HEK293 (cell line): ENCODE measurements around the gene PARP3.

Experiments used
- CTCF ChIA-PET: fragments of 350-600 bp; formaldehyde crosslinking; extraction: SDS; loops from one replicate; lab custom pipeline; 2021; ENCODE audit warnings: antibody characterized with exemption; lab: Yijun Ruan, JAX
- POLR2A ChIA-PET: fragments of 300-600 bp; formaldehyde crosslinking; extraction: SDS; loops from one replicate; lab custom pipeline; 2020; ENCODE audit warnings: antibody characterized with exemption, inconsistent platforms; lab: Yijun Ruan, JAX
- H3K27ac ChIP-seq: fragments of 200-500 bp; sonication (Bioruptor generic); 2 replicates; pipeline ENCODE4 v1.5.1; 2014; ENCODE audit warnings: low read depth, low read length, control low read depth, inconsistent platforms; ENCODE audit errors: extremely low read depth
- H3K36me3 ChIP-seq, 2 experiments: fragments of 200-500 bp in 1 of 2; sonication (Bioruptor generic) in 1 of 2; 1 replicate in 1 of 2; 2 replicates in 1 of 2; pipeline ENCODE4 v1.5.1; 2014 to 2017; ENCODE audit warnings: inconsistent platforms in 2 of 2, low read length in 2 of 2; ENCODE audit not compliant: control insufficient read depth in 2 of 2, insufficient read depth in 1 of 2
- H3K4me1 ChIP-seq: fragments of 200-500 bp; sonication (Bioruptor generic); 2 replicates; pipeline ENCODE4 v1.5.1; 2014; ENCODE audit warnings: mild to moderate bottlenecking, low read length, inconsistent platforms; ENCODE audit not compliant: control insufficient read depth, insufficient read depth
- H3K4me3 ChIP-seq: 2 replicates; pipeline ENCODE4 v1.5.1; 2011; ENCODE audit warnings: low read depth, mild to moderate bottlenecking, control low read depth, low read length, moderate library complexity
- H3K9me3 ChIP-seq: fragments of 200-500 bp; sonication (Bioruptor generic); 2 replicates; pipeline ENCODE4 v1.5.1; 2014; ENCODE audit warnings: low read depth, low read length, inconsistent platforms; ENCODE audit not compliant: control insufficient read depth, insufficient read depth
- ATF2 ChIP-seq: fragments of 450-650 bp; formaldehyde crosslinking; IDR thresholded peaks from 2 replicates; pipeline ENCODE4 v1.5.1; 2016; ENCODE audit warnings: missing biosample characterization, missing genetic modification characterization, low read depth
- KLF10 ChIP-seq: fragments of 450-650 bp; IDR thresholded peaks from 2 replicates; pipeline ENCODE4 v1.5.1; 2018; ENCODE audit warnings: missing biosample characterization, mild to moderate bottlenecking, missing genetic modification characterization
- PRDM1 ChIP-seq: fragments of 450-650 bp; formaldehyde crosslinking; IDR thresholded peaks from 2 replicates; pipeline ENCODE4; 2016; ENCODE audit warnings: missing biosample characterization, missing genetic modification characterization
- PRDM2 ChIP-seq: fragments of 450-650 bp; formaldehyde crosslinking; IDR thresholded peaks from 2 replicates; pipeline ENCODE4 v1.5.1; 2016; ENCODE audit warnings: missing biosample characterization, missing genetic modification characterization, borderline replicate concordance
- SCRT2 ChIP-seq: fragments of 450-650 bp; formaldehyde crosslinking; IDR thresholded peaks from 2 replicates; pipeline ENCODE4 v1.5.1; 2016; ENCODE audit warnings: missing biosample characterization, missing genetic modification characterization
- ZFP3 ChIP-seq: fragments of 450-650 bp; formaldehyde crosslinking; IDR thresholded peaks from 2 replicates; pipeline ENCODE4 v1.5.1; 2016; ENCODE audit warnings: low read depth, missing biosample characterization, missing genetic modification characterization
- ZNF155 ChIP-seq: fragments of 450-650 bp; formaldehyde crosslinking; IDR thresholded peaks from 2 replicates; pipeline ENCODE4 v1.5.1; 2016; ENCODE audit warnings: missing biosample characterization, missing genetic modification characterization
- ZNF174 ChIP-seq: fragments of 450-650 bp; formaldehyde crosslinking; IDR thresholded peaks from 2 replicates; pipeline ENCODE4 v1.5.0; 2017; ENCODE audit warnings: missing biosample characterization, mild to moderate bottlenecking, missing genetic modification characterization
- ZNF394 ChIP-seq: fragments of 450-650 bp; formaldehyde crosslinking; IDR thresholded peaks from 2 replicates; pipeline ENCODE4 v1.5.1; 2016; ENCODE audit warnings: missing biosample characterization, missing genetic modification characterization, mild to moderate bottlenecking, moderate library complexity, borderline replicate concordance
- ZNF416 ChIP-seq: fragments of 450-650 bp; formaldehyde crosslinking; IDR thresholded peaks from 2 replicates; pipeline ENCODE4 v1.5.1; 2016; ENCODE audit warnings: missing biosample characterization, missing genetic modification characterization
- ZNF433 ChIP-seq: fragments of 450-650 bp; formaldehyde crosslinking; IDR thresholded peaks from 2 replicates; pipeline ENCODE4 v1.5.1; 2016; ENCODE audit warnings: missing biosample characterization, missing genetic modification characterization, low read depth
- ZNF510 ChIP-seq: fragments of 450-650 bp; formaldehyde crosslinking; IDR thresholded peaks from 2 replicates; pipeline ENCODE4 v1.5.1; 2018; ENCODE audit warnings: mild to moderate bottlenecking, missing genetic modification characterization, missing biosample characterization; ENCODE audit not compliant: insufficient replicate concordance
- ZNF529 ChIP-seq: fragments of 450-650 bp; formaldehyde crosslinking; IDR thresholded peaks from 2 replicates; pipeline ENCODE4 v1.5.1; 2017; ENCODE audit warnings: missing genetic modification characterization, missing biosample characterization; ENCODE audit not compliant: insufficient replicate concordance
- ZNF571 ChIP-seq: fragments of 450-650 bp; formaldehyde crosslinking; IDR thresholded peaks from 2 replicates; pipeline ENCODE4 v1.5.0; 2017; ENCODE audit warnings: missing biosample characterization, missing genetic modification characterization
- ZNF658 ChIP-seq: fragments of 450-650 bp; formaldehyde crosslinking; IDR thresholded peaks from 2 replicates; pipeline ENCODE4; 2016; ENCODE audit warnings: missing biosample characterization, missing genetic modification characterization
- ZNF830 ChIP-seq: fragments of 450-650 bp; IDR thresholded peaks from 2 replicates; pipeline ENCODE4 v1.5.0; 2018; ENCODE audit warnings: missing biosample characterization, missing genetic modification characterization, low read depth, mild to moderate bottlenecking, moderate library complexity
- TF ChIP-seq, protein P1 (sequence below): fragments of 450-650 bp; formaldehyde crosslinking; IDR thresholded peaks from 2 replicates; pipeline ENCODE4 v1.5.1; 2016; ENCODE audit warnings: missing biosample characterization, missing genetic modification characterization, borderline replicate concordance

Gene PARP3

GRCh38 chr3:51947215-51947900 is 5.2 kb downstream of the PARP3 start (continued):
- no peak for TF ChIP-seq ZNF394 (tag by site-specific recombination)
- TF ChIP-seq, protein P1, sequence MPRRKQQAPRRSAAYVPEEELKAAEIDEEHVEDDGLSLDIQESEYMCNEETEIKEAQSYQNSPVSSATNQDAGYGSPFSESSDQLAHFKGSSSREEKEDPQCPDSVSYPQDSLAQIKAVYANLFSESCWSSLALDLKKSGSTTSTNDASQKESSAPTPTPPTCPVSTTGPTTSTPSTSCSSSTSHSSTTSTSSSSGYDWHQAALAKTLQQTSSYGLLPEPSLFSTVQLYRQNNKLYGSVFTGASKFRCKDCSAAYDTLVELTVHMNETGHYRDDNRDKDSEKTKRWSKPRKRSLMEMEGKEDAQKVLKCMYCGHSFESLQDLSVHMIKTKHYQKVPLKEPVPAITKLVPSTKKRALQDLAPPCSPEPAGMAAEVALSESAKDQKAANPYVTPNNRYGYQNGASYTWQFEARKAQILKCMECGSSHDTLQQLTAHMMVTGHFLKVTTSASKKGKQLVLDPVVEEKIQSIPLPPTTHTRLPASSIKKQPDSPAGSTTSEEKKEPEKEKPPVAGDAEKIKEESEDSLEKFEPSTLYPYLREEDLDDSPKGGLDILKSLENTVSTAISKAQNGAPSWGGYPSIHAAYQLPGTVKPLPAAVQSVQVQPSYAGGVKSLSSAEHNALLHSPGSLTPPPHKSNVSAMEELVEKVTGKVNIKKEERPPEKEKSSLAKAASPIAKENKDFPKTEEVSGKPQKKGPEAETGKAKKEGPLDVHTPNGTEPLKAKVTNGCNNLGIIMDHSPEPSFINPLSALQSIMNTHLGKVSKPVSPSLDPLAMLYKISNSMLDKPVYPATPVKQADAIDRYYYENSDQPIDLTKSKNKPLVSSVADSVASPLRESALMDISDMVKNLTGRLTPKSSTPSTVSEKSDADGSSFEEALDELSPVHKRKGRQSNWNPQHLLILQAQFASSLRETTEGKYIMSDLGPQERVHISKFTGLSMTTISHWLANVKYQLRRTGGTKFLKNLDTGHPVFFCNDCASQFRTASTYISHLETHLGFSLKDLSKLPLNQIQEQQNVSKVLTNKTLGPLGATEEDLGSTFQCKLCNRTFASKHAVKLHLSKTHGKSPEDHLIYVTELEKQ, result no peak
- no peak for TF ChIP-seq SCRT2 (tag by site-specific recombination)
- no peak for TF ChIP-seq PRDM2 (tag by site-specific recombination)

DNA sequence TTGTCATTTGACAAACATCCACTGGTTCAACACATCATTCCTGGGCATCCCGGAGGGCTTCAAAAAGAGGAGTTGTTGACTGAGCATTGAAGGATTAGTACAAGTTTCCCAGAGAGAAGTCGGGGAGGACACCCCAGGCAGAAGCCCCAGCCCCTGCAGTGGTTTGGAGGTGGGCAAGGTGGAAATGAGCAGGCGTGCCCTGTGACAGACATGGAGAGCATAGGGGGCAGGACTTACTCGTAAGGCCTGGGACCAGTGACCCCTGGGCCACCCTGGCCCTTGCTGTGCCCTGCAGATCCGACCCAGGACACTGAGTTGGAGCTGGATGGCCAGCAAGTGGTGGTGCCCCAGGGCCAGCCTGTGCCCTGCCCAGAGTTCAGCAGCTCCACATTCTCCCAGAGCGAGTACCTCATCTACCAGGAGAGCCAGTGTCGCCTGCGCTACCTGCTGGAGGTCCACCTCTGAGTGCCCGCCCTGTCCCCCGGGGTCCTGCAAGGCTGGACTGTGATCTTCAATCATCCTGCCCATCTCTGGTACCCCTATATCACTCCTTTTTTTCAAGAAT is 5.9 kb downstream of the PARP3 start:
- Histone ChIP-seq H3K4me1 (no peaks in the 10 kb centered on the region), H3K4me3 (no peak overlapping the region), H3K36me3 (peaks cover 0 to 15% of the 10 kb centered on the region in 2 experiments; a peak in 1 of 3 replicates), H3K27ac (no peak overlapping the region), H3K9me3 (no peaks in the 10 kb centered on the region)
- CTCF ChIA-PET, result interaction anchor here (1.6 kb wide), 1 partner anchor 26 kb away, joined by 3 read pairs; the partner anchor contains the start of gene ABHD14B
- TF ChIP-seq ZNF155 (tag by site-specific recombination) (no peak), PRDM1 (tag by site-specific recombination) (no peak), ZFP3 (tag by site-specific recombination) (no peak), ZNF658 (tag by site-specific recombination) (no peak), ZNF830 (tag by site-specific recombination) (no peak), ZNF510 (tag by site-specific recombination) (no peak), ZNF571 (tag by site-specific recombination) (no peak), ZNF416 (tag by site-specific recombination) (no peak), ZNF394 (tag by site-specific recombination) (no peak), KLF10 (no peak), ZNF174 (tag by site-specific recombination) (no peak), ZNF529 (no peak), ZNF433 (no peak), ATF2 (no peak)
- POLR2A ChIA-PET, result no interaction called here
